ENCODE measurements around the gene AP2A1.

AP2A1 gene

GRCh38 chr19:49766007-49766929 lies 533 bp upstream of the AP2A1 start:
- DNase-seq (ENCODE audit: low read depth in 2 of 2): peak; percentile 98 to 99

DNA sequence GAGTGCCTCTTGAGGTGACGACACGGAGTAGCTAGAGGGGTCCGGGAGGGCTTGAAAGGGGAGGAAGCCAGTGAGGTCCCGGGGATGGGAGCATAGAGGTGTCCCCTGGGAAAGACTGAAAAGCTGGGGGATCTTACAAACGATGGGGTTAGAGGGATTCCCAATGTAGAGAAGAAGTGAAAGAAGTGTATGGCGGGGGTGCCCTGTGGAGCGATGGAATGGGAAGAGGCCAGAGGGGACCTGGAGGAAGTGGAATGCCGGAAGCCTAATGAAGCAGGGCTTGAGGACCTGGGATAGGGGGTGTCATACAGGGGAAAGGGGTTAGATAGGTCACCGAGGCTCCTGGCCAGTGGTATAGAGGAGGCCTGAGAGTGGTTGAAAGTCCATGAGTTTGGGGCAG lies 580 bp downstream of the AP2A1 start:
- DNase-seq (ENCODE audit: low read depth in 2 of 2): no peak

- DNase-seq (ENCODE audit: low read depth in 2 of 2): no peak
Measured at GRCh38 chr19:49767967-49768581, 1.3 kb downstream of the AP2A1 start.

- DNase-seq (ENCODE audit: low read depth in 2 of 2): no peak
Measured at GRCh38 chr19:49770529-49770928, 3.7 kb downstream of the AP2A1 start.

- DNase-seq (ENCODE audit: low read depth in 2 of 2): no peak
Measured at GRCh38 chr19:49771674-49772139, 4.9 kb downstream of the AP2A1 start.

DNA sequence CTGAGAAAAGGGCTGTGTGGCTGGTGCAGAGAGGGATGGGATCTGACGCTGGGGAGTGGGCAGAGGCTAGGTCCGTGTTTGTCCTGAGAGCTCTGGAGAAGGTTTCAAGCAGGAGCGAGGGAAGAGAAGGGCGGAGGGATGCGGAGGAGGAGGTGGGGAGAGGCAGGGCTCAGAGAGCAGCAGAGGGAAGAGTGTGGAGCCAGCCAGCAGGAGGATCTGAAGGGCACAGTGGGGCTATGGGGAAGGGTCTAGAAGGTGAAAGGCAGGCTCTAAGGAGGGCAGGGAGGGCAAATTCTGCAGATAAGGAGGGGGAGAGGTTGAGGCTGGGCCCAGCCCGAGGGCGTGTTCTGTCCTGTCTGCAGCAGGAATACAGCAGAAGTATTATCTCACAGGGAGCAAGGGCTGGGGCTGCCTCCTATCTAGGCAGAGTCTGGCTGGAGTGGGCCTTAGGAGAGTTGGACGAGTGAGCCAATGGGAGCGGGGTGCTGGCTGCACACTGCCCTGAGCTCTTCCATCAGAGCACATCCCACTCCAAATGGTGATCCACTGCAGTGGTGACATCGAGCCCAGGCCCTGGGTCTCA lies 6.1 kb downstream of the AP2A1 start:
- DNase-seq (ENCODE audit: low read depth in 2 of 2): no peak

DNA sequence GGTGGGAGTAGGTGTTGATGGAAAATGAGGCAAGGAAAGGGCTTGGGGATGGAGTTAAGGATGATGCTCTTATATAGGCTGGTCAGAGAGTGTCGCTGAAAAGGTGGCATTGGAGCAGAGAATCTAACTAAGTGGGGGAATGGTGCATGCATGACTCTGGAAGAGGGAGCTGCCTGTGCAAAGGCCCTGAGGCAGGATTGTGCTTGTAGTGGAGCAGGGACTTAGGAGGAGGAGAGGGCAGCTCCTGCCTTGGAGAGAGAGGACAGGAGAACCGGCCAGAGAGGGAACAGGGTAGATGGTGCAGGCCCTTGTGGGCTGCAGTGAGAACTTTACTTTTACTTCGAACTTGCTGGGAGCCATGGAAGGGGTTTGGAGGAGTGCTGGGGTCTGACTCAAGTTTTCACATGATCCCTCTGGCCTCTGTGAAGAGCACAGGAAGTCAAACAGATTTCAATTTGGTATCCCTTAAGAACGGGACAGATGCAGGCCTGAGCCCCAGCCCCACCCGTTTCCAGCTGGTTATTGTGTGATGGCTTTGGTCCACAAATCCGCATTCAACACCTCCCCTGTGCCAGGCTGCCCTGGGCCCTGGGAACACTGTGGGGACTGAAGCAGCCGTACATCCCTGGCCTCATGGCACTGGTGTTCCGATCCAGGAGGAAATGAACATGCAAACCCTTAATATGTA lies 7.0 kb downstream of the AP2A1 start:
- DNase-seq (ENCODE audit: low read depth in 2 of 2): no peak

GRCh38 chr19:49774969-49775368 lies 8.2 kb downstream of the AP2A1 start:
- DNase-seq (ENCODE audit: low read depth in 2 of 2): no peak

DNA sequence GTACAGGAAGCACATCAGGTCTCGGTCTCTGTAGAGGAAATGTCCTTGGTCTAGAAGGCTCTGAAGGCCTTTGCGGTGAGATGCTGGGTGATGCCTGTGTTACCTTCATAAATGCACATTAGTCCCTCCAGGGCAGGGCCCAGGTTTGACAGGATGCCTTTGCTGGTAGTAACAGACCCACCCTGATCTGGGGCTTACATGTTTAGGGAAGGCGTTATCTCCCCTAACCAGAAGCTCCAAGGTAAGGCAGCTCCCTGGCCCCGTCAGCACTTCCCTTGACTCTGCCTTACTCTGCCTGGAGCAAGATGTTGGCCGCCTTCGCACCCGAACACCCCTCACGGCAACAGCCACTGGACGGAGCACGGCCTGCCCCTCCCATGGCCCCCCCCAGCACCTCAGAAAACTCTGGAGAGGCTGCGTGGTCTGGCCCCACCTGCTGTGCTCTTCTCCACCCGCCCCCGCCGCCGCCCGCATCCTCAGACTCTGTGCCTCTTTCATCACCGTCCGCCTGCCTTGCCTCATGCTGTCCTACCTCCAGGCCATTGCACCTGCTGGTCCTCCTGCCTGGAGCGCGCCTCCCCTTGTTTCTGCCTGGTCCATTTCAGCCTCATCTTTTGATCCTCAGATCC lies 9.1 kb downstream of the AP2A1 start:
- no peak for DNase-seq (ENCODE audit: low read depth in 2 of 2)

- no peak for DNase-seq (ENCODE audit: low read depth in 2 of 2)
Measured at GRCh38 chr19:49776371-49776764, 9.6 kb downstream of the AP2A1 start.

DNA sequence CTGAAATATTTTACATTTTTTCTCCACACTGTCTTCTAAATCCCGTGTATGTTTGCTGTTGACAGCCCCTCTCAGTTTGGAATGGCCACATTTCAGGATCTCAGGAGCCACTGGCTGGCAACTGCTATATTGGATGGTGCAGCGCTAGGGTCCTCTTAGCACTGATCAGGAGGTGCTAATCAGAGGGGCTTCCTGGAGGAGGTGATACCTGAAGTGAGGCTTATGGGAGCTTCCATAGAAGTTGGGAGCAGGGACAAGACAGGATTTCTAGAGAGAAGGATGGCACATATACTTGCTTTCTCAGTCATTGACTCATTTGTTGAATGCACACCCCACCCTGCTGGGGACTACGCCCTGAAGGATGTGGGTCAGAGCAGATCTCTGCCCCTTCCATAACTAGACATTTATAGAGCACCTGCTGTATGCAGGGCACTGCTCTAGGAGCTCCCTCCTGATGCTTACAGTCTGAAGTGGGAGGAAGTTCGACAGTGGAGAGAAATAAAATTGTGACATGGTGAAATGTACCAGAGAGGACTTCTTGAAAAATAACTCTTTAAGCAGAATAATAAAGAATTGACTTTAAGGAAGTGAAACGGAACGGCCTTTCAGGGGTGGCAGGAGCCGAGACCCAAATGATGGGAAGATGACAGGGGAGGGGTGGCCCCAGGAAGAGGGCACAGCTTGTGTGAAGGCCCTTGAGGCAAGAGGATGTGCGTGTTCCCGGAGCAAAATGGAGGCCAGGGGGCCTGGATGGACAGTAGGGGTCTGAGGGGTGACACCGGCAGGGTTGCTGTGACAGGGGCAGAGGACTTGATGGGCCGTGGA lies 13.1 kb downstream of the AP2A1 start:
- DNase-seq (ENCODE audit: low read depth in 2 of 2): no peak

DNA sequence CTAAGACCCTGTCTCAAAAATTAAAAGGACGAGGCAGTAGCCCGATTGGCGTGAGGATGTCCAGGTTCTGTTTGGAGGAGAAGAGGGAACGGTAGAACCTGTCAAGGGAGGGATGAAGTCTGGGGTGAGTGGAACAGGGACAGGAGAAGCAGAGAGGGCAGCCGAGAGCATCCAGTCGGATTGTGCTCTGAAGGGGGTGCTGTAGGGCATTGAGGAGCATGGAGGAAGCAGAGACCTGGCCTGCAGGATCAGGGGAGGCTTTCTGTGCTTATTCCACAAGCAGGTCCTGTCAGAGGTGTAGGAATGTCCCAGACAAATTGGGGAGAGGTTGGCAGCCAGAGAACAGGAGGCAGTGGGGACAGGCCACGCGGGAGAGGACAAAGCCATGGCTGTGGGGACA lies 14.1 kb downstream of the AP2A1 start:
- DNase-seq (ENCODE audit: low read depth in 2 of 2): no peak

- no peak for DNase-seq (ENCODE audit: low read depth in 2 of 2)
Measured at GRCh38 chr19:49781394-49781793, 14.6 kb downstream of the AP2A1 start.

- DNase-seq (ENCODE audit: low read depth in 2 of 2): no peak
Measured at GRCh38 chr19:49782515-49782914, 15.7 kb downstream of the AP2A1 start.

- no peak for DNase-seq (ENCODE audit: low read depth in 2 of 2)
Measured at GRCh38 chr19:49786376-49786820, 19.6 kb downstream of the AP2A1 start.

- DNase-seq (ENCODE audit: low read depth in 2 of 2): no peak
Measured at GRCh38 chr19:49787746-49788145, 20.9 kb downstream of the AP2A1 start.

DNA sequence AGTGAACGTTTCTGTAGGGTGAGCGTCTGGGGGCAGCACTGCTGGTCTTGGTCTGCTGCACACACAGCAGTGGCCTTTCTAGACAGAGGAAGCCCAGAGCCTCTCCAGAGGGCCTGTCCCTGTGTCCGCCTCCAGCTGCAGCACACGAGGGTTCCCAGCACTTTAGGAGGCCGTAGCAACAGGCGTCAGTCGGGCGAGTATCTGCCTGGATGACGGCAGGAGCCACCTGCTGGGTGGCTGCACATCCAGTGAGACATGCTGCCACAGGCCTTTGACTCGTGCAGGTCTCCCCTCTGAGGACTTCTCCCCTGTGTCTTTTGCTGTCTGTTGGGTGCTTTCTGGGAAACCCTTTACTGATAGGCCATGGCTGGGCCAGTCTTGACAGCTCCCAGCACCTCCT lies 22.1 kb downstream of the AP2A1 start:
- DNase-seq (ENCODE audit: low read depth in 2 of 2): no peak

GRCh38 chr19:49790866-49791265 lies 24.1 kb downstream of the AP2A1 start:
- DNase-seq (ENCODE audit: low read depth in 2 of 2): no peak

DNA sequence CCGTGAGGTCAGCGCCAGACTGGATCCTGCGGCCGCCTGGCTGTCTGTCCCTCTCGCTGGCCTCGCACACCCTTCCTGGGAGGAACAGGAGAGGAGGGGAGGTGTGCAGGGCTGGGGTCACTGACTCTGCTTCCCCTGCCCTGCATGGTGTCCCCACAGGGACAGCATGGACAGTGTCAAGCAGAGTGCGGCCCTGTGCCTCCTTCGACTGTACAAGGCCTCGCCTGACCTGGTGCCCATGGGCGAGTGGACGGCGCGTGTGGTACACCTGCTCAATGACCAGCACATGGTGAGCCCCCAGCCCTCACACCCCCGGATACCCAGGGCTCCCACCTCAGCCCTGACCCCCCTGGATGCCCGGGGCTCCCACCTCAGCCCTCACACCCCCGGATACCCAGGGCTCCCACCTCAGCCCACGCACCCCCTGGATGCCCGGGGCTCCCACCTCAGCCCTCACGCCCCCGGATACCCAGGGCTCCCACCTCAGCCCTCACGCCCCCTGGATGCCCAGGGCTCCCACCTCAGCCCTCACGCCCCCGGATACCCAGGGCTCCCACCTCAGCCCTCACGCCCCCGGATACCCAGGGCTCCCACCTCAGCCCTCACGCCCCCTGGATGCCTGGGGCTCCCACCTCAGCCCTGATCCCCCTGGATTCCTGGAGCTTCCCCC lies 25.1 kb downstream of the AP2A1 start:
- no peak for DNase-seq (ENCODE audit: low read depth in 2 of 2)

Measured in stimulated activated CD4-positive, alpha-beta T cell treated with anti-CD3 and anti-CD28 coated beads, Interleukin-12 subunit alpha, Interleukin-12 subunit beta, amount 100 ng/mL, for 24 hours (primary cell).